Colonic mucosa (tissue), 4 donors: ENCODE data around the gene TIMM22. TPM values are rescaled to one million over a fixed set of nuclear protein-coding genes. Genes with fewer than 3 reads are reported as not detected.

Experiments used
- DNase-seq: peaks from one replicate; pipeline ENCODE4 v3.0.0-alpha.2; 2020
- H3K27ac ChIP-seq: fragments of 200-600 bp; one replicate; pipeline ENCODE4 v1.8.0; 2021
- H3K27me3 ChIP-seq: fragments of 200-600 bp; one replicate; pipeline ENCODE4 v1.8.0; 2021
- H3K36me3 ChIP-seq: fragments of 200-600 bp; one replicate; pipeline ENCODE4 v1.8.0; 2021
- H3K4me1 ChIP-seq: fragments of 200-600 bp; one replicate; pipeline ENCODE4 v1.8.0; 2021; ENCODE audit warnings: mild to moderate bottlenecking
- H3K4me3 ChIP-seq: fragments of 200-600 bp; one replicate; pipeline ENCODE4 v1.8.0; 2021
- H3K9ac ChIP-seq, 2 donors: one replicate each; pipeline ENCODE4 v1.7.0; 2013; ENCODE audit warnings: control low read depth in 2 of 2, low read depth in 2 of 2, low read length in 2 of 2
- H3K9me3 ChIP-seq: fragments of 200-600 bp; one replicate; pipeline ENCODE4 v1.8.0; 2021
- CTCF ChIP-seq: fragments of 200-600 bp; IDR thresholded peaks from one replicate; pipeline ENCODE4 v1.8.0; 2022; ENCODE audit warnings: antibody characterized with exemption, mild to moderate bottlenecking
- intact Hi-C: fragments of 100-400 bp; cut with DNase I; formaldehyde crosslinking; loops from one replicate; pipeline ENCODE4 v1.14.1; 2022
- total RNA-seq, 2 donors: library from RNA; stranded (reverse); fragmentation: NEBNext Ultra II Directional in 1 of 2; extraction: Animal tissue kit (Norgen Biotek cat#: 25700) in 1 of 2; gene quantifications; one replicate each; pipeline ENCODE4 v1.2.1, GENCODE V29; 2021
- donor health status: healthy.
- donor health status: DM: no; HTN: no; CAD: no.
- donor health status: DM: no; HTN: no; CAD: no.

Gene TIMM22
- total RNA-seq, 2 donors from 2014 or later, result 8.3 to 12.8 TPM

- no peaks in the 10 kb centered on the region for H3K4me1 ChIP-seq
- DNase-seq, result peak; percentile 30
These were observed 4.9 kb downstream of the TIMM22 start for GRCh38 chr17:1001640-1002411.

GRCh38 chr17:1002412-1002753 is 5.5 kb downstream of the TIMM22 start:
- Histone ChIP-seq H3K9ac (no peak overlapping the region), H3K4me3 (no peak overlapping the region), H3K4me1 (no peaks in the 10 kb centered on the region), H3K27me3 (no peaks in the 10 kb centered on the region), H3K9me3 (no peaks in the 10 kb centered on the region), H3K36me3 (peaks cover 7% of the 10 kb centered on the region), H3K27ac (peak overlapping the region; percentile 4)
- no peak for DNase-seq
- intact Hi-C loops, result no loop called here
- no peak for TF ChIP-seq CTCF

More at GRCh38 chr17:1001640-1002411, 4.9 kb downstream of the TIMM22 start:
- intact Hi-C loops, result no loop called here
- Histone ChIP-seq H3K27ac (peak overlapping the region; percentile 4), H3K27me3 (no peaks in the 10 kb centered on the region), H3K9me3 (no peaks in the 10 kb centered on the region), H3K36me3 (peaks cover 7% of the 10 kb centered on the region), H3K9ac (no peak overlapping the region), H3K4me3 (no peak overlapping the region)
- TF ChIP-seq CTCF, result no peak

- H3K36me3 ChIP-seq, result peaks cover 7% of the 10 kb centered on the region
- H3K9me3 ChIP-seq, result no peaks in the 10 kb centered on the region
- no peaks in the 10 kb centered on the region for H3K27me3 ChIP-seq
- H3K4me3 ChIP-seq, result no peak overlapping the region
- no peaks in the 10 kb centered on the region for H3K4me1 ChIP-seq
- no peak overlapping the region for H3K9ac ChIP-seq
- intact Hi-C loops, result no loop called here
- TF ChIP-seq CTCF, result no peak
- peak overlapping the region; percentile 4 for H3K27ac ChIP-seq
- DNase-seq, result no peak
These were observed 6.0 kb downstream of the TIMM22 start for GRCh38 chr17:1002771-1003555.

- DNase-seq, result no peak
- no peak for TF ChIP-seq CTCF
- no peaks in the 10 kb centered on the region for H3K9me3 ChIP-seq
- no peaks in the 10 kb centered on the region for H3K4me1 ChIP-seq
- no peak overlapping the region for H3K4me3 ChIP-seq
- no peak overlapping the region for H3K9ac ChIP-seq
- H3K27me3 ChIP-seq, result no peaks in the 10 kb centered on the region
- intact Hi-C loops, result no loop called here
- H3K27ac ChIP-seq, result no peak overlapping the region
- H3K36me3 ChIP-seq, result peaks cover 7% of the 10 kb centered on the region
These were observed 6.7 kb downstream of the TIMM22 start for GRCh38 chr17:1003633-1003971.

GRCh38 chr17:1003972-1004768 is 7.2 kb downstream of the TIMM22 start:
- Histone ChIP-seq H3K9ac (no peak overlapping the region), H3K4me3 (no peak overlapping the region), H3K36me3 (peaks cover 7% of the 10 kb centered on the region), H3K4me1 (no peaks in the 10 kb centered on the region), H3K9me3 (no peaks in the 10 kb centered on the region), H3K27me3 (no peaks in the 10 kb centered on the region), H3K27ac (no peak overlapping the region)
- TF ChIP-seq CTCF, result no peak
- intact Hi-C loops, result no loop called here
- no peak for DNase-seq
